Erythroblast (primary cell): ENCODE results near the gene PLIN4.

ENCODE experiments used
- GATA1 ChIP-seq: IDR thresholded peaks from 2 replicates; pipeline ENCODE4 v1.6.1; 2011; ENCODE audit warnings: low read depth, mild to moderate bottlenecking, control low read depth, low read length, moderate library complexity
- POLR2A ChIP-seq: IDR thresholded peaks from 2 replicates; pipeline ENCODE4 v1.6.1; 2011; ENCODE audit warnings: mild to moderate bottlenecking, low read length

GRCh38 chr19:4522291-4523002 is 4.2 kb upstream of the PLIN4 start:
- TF ChIP-seq POLR2A (no peak), GATA1 (no peak)
